GM21367 (cell line): ENCODE data around the gene ZNF578.
"Not testable (repeated sequence)": the region's sequence is repeated elsewhere in the genome, so short reads cannot be mapped to it uniquely, and the experiment has no call there.

ENCODE experiments used
- ATAC-seq: cut with Tn5 transposase; IDR thresholded peaks from one replicate; pipeline ENCODE4 v1.9.1; 2021; ENCODE audit not compliant: unreplicated experiment

ZNF578 gene

GRCh38 chr19:52453324-52454094, at the start of gene ZNF578:
Gene ZNF578 (plus strand): TSS chr19:52453553. CDS start chr19:52501846, 48,293 bp downstream.
- no peak for ATAC-seq

- no peak for ATAC-seq
Measured at GRCh38 chr19:52410276-52410675, 43.1 kb upstream of the ZNF578 start.

GRCh38 chr19:52415711-52416110, 37.6 kb upstream of the ZNF578 start:
- ATAC-seq = no peak

- ATAC-seq = no peak
Measured at GRCh38 chr19:52428937-52429336, 24.4 kb upstream of the ZNF578 start, which contains the start of gene ZNF534. Gene ZNF534 (plus strand): TSS chr19:52429148. CDS start chr19:52431475, 2,327 bp downstream.

- no peak for ATAC-seq
Measured at GRCh38 chr19:52442179-52442578, 11.2 kb upstream of the ZNF578 start.

- no peak for ATAC-seq
Measured at GRCh38 chr19:52444506-52444905, 8.8 kb upstream of the ZNF578 start.

- no peak for ATAC-seq
Measured at GRCh38 chr19:52451241-52451640, 2.1 kb upstream of the ZNF578 start.

GRCh38 chr19:52464798-52465470, 11.6 kb downstream of the ZNF578 start:
- ATAC-seq = no peak

- no peak for ATAC-seq
Measured at GRCh38 chr19:52473655-52474350, 20.4 kb downstream of the ZNF578 start.

- no peak for ATAC-seq
Measured at GRCh38 chr19:52474351-52475127, 21.2 kb downstream of the ZNF578 start.

GRCh38 chr19:52484111-52484743, 30.9 kb downstream of the ZNF578 start:
- ATAC-seq = not testable (repeated sequence)

GRCh38 chr19:52485064-52485463, 31.7 kb downstream of the ZNF578 start:
- not testable (repeated sequence) for ATAC-seq

GRCh38 chr19:52485561-52486240, 32.3 kb downstream of the ZNF578 start:
- not testable (repeated sequence) for ATAC-seq

- ATAC-seq = no peak
Measured at GRCh38 chr19:52492201-52492993, 39.0 kb downstream of the ZNF578 start.

GRCh38 chr19:52492994-52493470, 39.7 kb downstream of the ZNF578 start:
- no peak for ATAC-seq

- no peak for ATAC-seq
Measured at GRCh38 chr19:52494518-52494917, 41.2 kb downstream of the ZNF578 start.

- no peak for ATAC-seq
Measured at GRCh38 chr19:52498571-52498970, 45.2 kb downstream of the ZNF578 start.

- ATAC-seq = not testable (repeated sequence)
Measured at GRCh38 chr19:52500474-52500873, 47.1 kb downstream of the ZNF578 start.

GRCh38 chr19:52500991-52501390, 47.6 kb downstream of the ZNF578 start:
- not testable (repeated sequence) for ATAC-seq
